Activated naive CD4-positive, alpha-beta T cell treated with anti-CD3 and anti-CD28 coated beads, Interleukin-2, amount 50 U/mL, for 24 hours (primary cell): ENCODE measurements around the gene ACAD11.
"Not testable (repeated sequence)": the region's sequence is repeated elsewhere in the genome, so short reads cannot be mapped to it uniquely, and the experiment has no call there.

Source experiments
- H3K27ac Mint-ChIP-seq: one replicate; pipeline ENCODE4 v1.8.0; 2021; ENCODE audit warnings: mild to moderate bottlenecking, mixed read lengths
- H3K27me3 Mint-ChIP-seq: one replicate; pipeline ENCODE4 v1.8.0; 2021; ENCODE audit warnings: mixed read lengths
- H3K36me3 Mint-ChIP-seq: one replicate; pipeline ENCODE4 v1.8.0; 2021; ENCODE audit warnings: mixed read lengths
- H3K4me1 Mint-ChIP-seq: one replicate; pipeline ENCODE4 v1.8.0; 2021; ENCODE audit warnings: mixed read lengths
- H3K4me3 Mint-ChIP-seq: one replicate; pipeline ENCODE4 v1.8.0; 2021; ENCODE audit warnings: mild to moderate bottlenecking, mixed read lengths
- H3K9me3 Mint-ChIP-seq: one replicate; pipeline ENCODE4 v1.8.0; 2021; ENCODE audit warnings: mixed read lengths

The ACAD11 gene

GRCh38 chr3:132657869-132658747 lies 1.5 kb downstream of the ACAD11 start:
- peaks cover 55% of the 10 kb centered on the region for H3K4me1 Mint-ChIP-seq
- peaks cover 2% of the 10 kb centered on the region for H3K36me3 Mint-ChIP-seq
- peak overlapping the region; percentile 97 for H3K4me3 Mint-ChIP-seq
- peak overlapping the region; percentile 39 for H3K27ac Mint-ChIP-seq
- no peaks in the 10 kb centered on the region for H3K9me3 Mint-ChIP-seq
- no peaks in the 10 kb centered on the region for H3K27me3 Mint-ChIP-seq

GRCh38 chr3:132655471-132655870 lies 4.1 kb downstream of the ACAD11 start:
- Mint-ChIP-seq H3K27ac (no peak overlapping the region), H3K9me3 (no peaks in the 10 kb centered on the region), H3K4me1 (peaks cover 35% of the 10 kb centered on the region), H3K4me3 (no peak overlapping the region), H3K36me3 (no peaks in the 10 kb centered on the region), H3K27me3 (no peaks in the 10 kb centered on the region)

DNA sequence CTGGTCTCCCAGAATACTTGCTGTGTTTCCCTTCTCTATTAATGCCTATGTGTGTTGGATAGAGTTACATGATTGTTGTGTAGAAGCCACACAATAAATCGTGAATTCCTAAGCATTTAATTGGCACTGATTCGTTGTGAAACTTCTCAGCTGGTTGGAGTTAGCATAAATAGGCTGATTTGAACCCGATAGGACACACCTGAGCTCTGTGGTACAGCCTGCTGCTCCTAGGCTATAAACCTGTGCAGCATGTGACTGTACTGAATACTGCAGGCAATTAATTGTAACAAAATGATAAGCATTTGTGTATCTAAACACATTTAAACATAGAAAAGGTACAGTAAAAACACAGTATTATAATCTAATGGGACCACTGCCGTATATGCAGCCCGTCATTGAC lies 4.9 kb downstream of the ACAD11 start:
- H3K4me3 Mint-ChIP-seq: no peak overlapping the region
- no peaks in the 10 kb centered on the region for H3K9me3 Mint-ChIP-seq
- no peak overlapping the region for H3K27ac Mint-ChIP-seq
- H3K27me3 Mint-ChIP-seq: no peaks in the 10 kb centered on the region
- peaks cover 35% of the 10 kb centered on the region for H3K4me1 Mint-ChIP-seq
- H3K36me3 Mint-ChIP-seq: no peaks in the 10 kb centered on the region

DNA sequence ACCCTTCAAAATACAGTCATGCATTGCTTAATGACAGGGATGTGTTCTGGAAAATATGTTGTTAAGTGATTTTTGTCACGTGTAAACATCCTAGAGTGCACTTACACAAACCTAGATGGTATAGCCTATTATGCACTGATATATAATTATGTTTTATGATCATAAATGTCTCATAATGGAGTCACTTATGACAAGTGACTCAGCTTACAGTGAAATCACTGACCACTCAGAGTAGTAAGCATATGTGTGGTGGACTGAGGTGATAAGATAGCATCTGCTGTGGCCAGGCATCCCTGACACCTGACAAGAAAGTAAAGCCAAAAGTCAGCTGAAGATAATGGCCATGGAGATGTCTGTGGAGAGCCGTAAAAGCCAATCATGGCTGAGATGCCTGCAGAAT lies 5.4 kb downstream of the ACAD11 start:
- no peak overlapping the region for H3K27ac Mint-ChIP-seq
- H3K36me3 Mint-ChIP-seq: no peaks in the 10 kb centered on the region
- no peaks in the 10 kb centered on the region for H3K9me3 Mint-ChIP-seq
- no peaks in the 10 kb centered on the region for H3K27me3 Mint-ChIP-seq
- H3K4me3 Mint-ChIP-seq: no peak overlapping the region
- peaks cover 34% of the 10 kb centered on the region for H3K4me1 Mint-ChIP-seq

GRCh38 chr3:132652640-132653270 lies 6.9 kb downstream of the ACAD11 start:
- Mint-ChIP-seq H3K27ac (no peak overlapping the region), H3K9me3 (no peaks in the 10 kb centered on the region), H3K4me3 (no peak overlapping the region), H3K4me1 (peaks cover 26% of the 10 kb centered on the region), H3K27me3 (no peaks in the 10 kb centered on the region), H3K36me3 (no peaks in the 10 kb centered on the region)

DNA sequence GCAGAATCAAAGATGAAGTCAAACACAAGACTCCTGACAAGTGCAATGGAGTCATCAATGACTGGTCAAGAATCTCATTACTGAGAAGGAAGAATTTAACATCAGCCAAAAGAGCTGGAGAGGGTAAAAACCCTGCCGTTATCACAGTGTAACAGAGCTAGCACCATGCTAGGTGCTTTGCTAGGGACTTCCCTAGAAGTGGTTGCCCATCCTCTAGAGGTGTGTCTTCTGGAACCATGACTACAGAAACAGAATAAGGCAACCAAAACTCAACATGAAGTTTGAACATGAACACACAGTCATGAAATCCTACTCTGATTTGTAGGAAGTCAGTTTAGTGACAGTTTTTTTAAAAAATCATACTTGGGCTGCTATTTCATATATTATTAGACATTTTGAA lies 9.5 kb downstream of the ACAD11 start:
- H3K9me3 Mint-ChIP-seq: no peaks in the 10 kb centered on the region
- peaks cover 11% of the 10 kb centered on the region for H3K4me1 Mint-ChIP-seq
- H3K4me3 Mint-ChIP-seq: no peak overlapping the region
- no peak overlapping the region for H3K27ac Mint-ChIP-seq
- H3K27me3 Mint-ChIP-seq: no peaks in the 10 kb centered on the region
- no peaks in the 10 kb centered on the region for H3K36me3 Mint-ChIP-seq

- no peaks in the 10 kb centered on the region for H3K27me3 Mint-ChIP-seq
- peaks cover 13% of the 10 kb centered on the region for H3K4me1 Mint-ChIP-seq
- no peak overlapping the region for H3K4me3 Mint-ChIP-seq
- no peak overlapping the region for H3K27ac Mint-ChIP-seq
- peaks cover 6% of the 10 kb centered on the region for H3K36me3 Mint-ChIP-seq
- H3K9me3 Mint-ChIP-seq: no peaks in the 10 kb centered on the region
Measured at GRCh38 chr3:132645058-132645457, 14.6 kb downstream of the ACAD11 start.

GRCh38 chr3:132643366-132643765 lies 16.2 kb downstream of the ACAD11 start:
- Mint-ChIP-seq H3K36me3 (peaks cover 6% of the 10 kb centered on the region), H3K9me3 (no peaks in the 10 kb centered on the region), H3K4me1 (peaks cover 7% of the 10 kb centered on the region), H3K27me3 (no peaks in the 10 kb centered on the region), H3K4me3 (no peak overlapping the region), H3K27ac (no peak overlapping the region)

DNA sequence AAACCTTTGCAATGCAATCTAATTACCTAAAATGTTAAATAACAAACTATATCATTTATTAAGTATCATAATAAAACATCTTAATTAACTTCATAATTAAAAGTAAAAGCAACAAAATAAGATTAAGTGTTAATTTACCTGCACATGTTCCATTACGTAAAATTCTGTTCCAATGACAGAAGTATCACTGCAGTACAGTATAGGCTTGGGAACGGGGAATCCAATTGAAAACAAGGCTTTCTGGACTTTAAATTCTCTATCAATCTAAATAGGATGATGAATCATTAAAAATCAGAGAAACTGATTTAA lies 17.1 kb downstream of the ACAD11 start:
- no peak overlapping the region for H3K27ac Mint-ChIP-seq
- H3K4me1 Mint-ChIP-seq: peaks cover 7% of the 10 kb centered on the region
- H3K9me3 Mint-ChIP-seq: no peaks in the 10 kb centered on the region
- no peaks in the 10 kb centered on the region for H3K27me3 Mint-ChIP-seq
- H3K4me3 Mint-ChIP-seq: no peak overlapping the region
- H3K36me3 Mint-ChIP-seq: peaks cover 6% of the 10 kb centered on the region

DNA sequence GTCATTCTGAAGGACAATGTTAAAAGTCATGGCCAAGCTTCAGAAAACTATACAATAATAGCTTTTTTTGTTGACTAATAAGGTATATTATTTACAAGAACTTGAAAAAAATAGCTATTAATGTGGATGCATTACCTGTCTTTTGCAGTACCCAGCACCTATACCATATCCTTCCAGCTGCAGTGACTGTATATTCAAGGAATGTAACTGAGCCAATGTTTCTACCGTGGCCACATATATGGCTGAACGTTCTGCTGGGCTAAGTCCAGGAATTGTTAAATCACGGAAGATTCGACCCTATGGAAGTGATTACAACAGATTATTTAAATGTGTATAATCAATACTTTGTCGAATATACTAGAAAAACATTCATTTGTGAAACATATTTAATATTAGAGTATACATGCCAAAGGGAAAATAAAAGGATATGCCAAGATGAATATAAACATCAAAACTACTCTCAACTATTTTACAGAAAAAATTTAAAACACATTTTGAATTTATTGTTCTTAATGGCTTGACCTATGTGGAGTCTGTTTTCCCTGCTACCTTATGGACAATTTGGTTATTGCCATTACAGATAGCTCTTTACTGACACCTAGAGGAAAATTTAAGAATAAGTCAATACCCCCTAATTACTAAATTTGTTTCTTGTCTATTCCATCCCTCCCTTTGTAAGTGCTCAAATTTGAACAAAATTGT lies 17.6 kb downstream of the ACAD11 start:
- Mint-ChIP-seq H3K36me3 (peaks cover 6% of the 10 kb centered on the region), H3K4me3 (no peak overlapping the region), H3K4me1 (peaks cover 7% of the 10 kb centered on the region), H3K27ac (no peak overlapping the region), H3K9me3 (no peaks in the 10 kb centered on the region), H3K27me3 (no peaks in the 10 kb centered on the region)

- not testable (repeated sequence) for H3K4me3 Mint-ChIP-seq, H3K27ac Mint-ChIP-seq, H3K36me3 Mint-ChIP-seq, H3K27me3 Mint-ChIP-seq, H3K4me1 Mint-ChIP-seq, H3K9me3 Mint-ChIP-seq
Measured at GRCh38 chr3:132641427-132641826, 18.2 kb downstream of the ACAD11 start.

DNA sequence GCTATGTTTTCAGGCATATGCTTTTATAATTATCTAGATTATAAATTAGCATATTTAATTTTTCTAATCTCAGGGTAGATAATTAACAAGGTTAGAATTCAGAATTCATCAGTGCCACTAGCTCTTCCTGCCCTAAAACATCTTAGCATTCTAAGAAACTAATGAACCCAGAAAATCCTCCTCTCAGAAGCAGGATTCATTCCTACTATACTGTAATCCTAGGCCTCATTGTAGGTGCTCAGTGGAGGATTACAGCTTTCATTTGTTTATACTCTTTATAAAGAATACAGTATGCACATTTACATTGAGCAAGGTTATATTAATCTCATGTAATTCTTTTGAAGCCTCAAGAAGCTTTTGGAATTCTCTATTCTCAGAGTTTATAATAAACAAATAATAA lies 20.9 kb downstream of the ACAD11 start:
- Mint-ChIP-seq H3K9me3 (no peaks in the 10 kb centered on the region), H3K4me3 (no peak overlapping the region), H3K27ac (no peak overlapping the region), H3K36me3 (peaks cover 11% of the 10 kb centered on the region), H3K4me1 (no peaks in the 10 kb centered on the region), H3K27me3 (no peaks in the 10 kb centered on the region)

GRCh38 chr3:132637590-132637989 lies 22.0 kb downstream of the ACAD11 start:
- H3K27ac Mint-ChIP-seq: no peak overlapping the region
- H3K4me1 Mint-ChIP-seq: no peaks in the 10 kb centered on the region
- H3K9me3 Mint-ChIP-seq: no peaks in the 10 kb centered on the region
- H3K27me3 Mint-ChIP-seq: no peaks in the 10 kb centered on the region
- H3K36me3 Mint-ChIP-seq: peaks cover 11% of the 10 kb centered on the region
- no peak overlapping the region for H3K4me3 Mint-ChIP-seq

GRCh38 chr3:132635052-132635451 lies 24.6 kb downstream of the ACAD11 start:
- Mint-ChIP-seq H3K9me3 (no peaks in the 10 kb centered on the region), H3K36me3 (peaks cover 10% of the 10 kb centered on the region), H3K4me3 (no peak overlapping the region), H3K27ac (no peak overlapping the region), H3K27me3 (no peaks in the 10 kb centered on the region), H3K4me1 (peaks cover 3% of the 10 kb centered on the region)

- Mint-ChIP-seq H3K9me3 (no peaks in the 10 kb centered on the region), H3K4me3 (no peak overlapping the region), H3K36me3 (peaks cover 18% of the 10 kb centered on the region), H3K27ac (no peak overlapping the region), H3K27me3 (no peaks in the 10 kb centered on the region), H3K4me1 (peaks cover 8% of the 10 kb centered on the region)
Measured at GRCh38 chr3:132630612-132631011, 29.0 kb downstream of the ACAD11 start.

- no peaks in the 10 kb centered on the region for H3K27me3 Mint-ChIP-seq
- peaks cover 10% of the 10 kb centered on the region for H3K4me1 Mint-ChIP-seq
- no peaks in the 10 kb centered on the region for H3K9me3 Mint-ChIP-seq
- H3K27ac Mint-ChIP-seq: no peak overlapping the region
- H3K4me3 Mint-ChIP-seq: no peak overlapping the region
- peaks cover 18% of the 10 kb centered on the region for H3K36me3 Mint-ChIP-seq
Measured at GRCh38 chr3:132629928-132630327, 29.7 kb downstream of the ACAD11 start.
